ENCODE data around the gene XRCC3.

Gene XRCC3

GRCh38 chr14:103755060-103755459, 39.8 kb upstream of the XRCC3 start:
- DNase-seq (ENCODE audit: low read depth), result no peak
- TF ChIP-seq CTCF (IDR thresholded peaks at IDR 0.05; ENCODE audit: low read depth, low read length) (no peak), MAX (IDR thresholded peaks at IDR 0.05; ENCODE audit: low read depth, low read length) (no peak), POLR2A (IDR thresholded peaks at IDR 0.05; ENCODE audit: extremely low read depth, insufficient read length) (no peak), MYC (IDR thresholded peaks at IDR 0.05; ENCODE audit: low read depth, low read length) (no peak)
- no peak overlapping the region for H3K4me3 ChIP-seq (ENCODE audit: low read depth, low read length)

DNA sequence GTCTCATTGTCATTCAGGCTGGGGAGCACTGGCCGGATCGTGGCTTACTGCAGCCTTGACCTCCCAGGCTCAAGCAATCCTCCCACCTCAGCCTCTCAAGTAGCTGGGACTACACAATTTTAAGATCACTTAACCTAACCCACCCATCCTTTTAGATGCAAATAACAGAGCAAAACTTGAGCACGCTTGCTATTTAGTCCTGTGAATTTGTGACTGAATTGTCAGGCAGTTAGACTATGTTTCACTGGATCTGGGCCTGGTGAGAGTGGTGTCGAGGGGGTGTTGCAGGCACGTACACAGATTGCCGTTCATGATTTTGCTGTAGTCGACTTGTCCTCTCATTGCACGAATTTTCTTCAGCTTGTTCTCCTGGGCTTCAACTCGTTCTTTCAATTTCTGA, 38.5 kb upstream of the XRCC3 start:
- no peak for TF ChIP-seq CTCF (IDR thresholded peaks at IDR 0.05; ENCODE audit: low read depth, low read length)
- no peak for TF ChIP-seq MAX (IDR thresholded peaks at IDR 0.05; ENCODE audit: low read depth, low read length)
- TF ChIP-seq MYC (IDR thresholded peaks at IDR 0.05; ENCODE audit: low read depth, low read length), result no peak
- TF ChIP-seq POLR2A (IDR thresholded peaks at IDR 0.05; ENCODE audit: extremely low read depth, insufficient read length), result no peak
- no peak for DNase-seq (ENCODE audit: low read depth)
- no peak overlapping the region for H3K4me3 ChIP-seq (ENCODE audit: low read depth, low read length)

DNA sequence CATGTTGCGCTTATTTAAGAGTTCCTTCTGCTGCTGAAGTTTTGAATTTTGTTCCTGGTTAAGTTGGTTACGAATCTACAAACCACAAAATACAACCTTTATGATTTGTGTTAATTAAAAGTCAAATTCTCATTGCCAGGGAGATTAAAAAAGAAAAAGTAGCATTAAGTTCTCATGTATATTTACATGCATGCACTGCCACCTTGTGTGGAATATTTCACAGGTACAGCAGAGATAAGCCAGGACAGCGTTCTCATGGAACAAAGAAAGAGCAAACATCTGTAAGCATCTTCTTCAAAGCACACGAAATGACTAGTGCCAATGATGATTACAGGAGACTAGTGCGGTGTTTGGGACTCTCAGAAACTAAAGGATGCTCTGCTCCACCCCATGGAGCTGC, 34.6 kb upstream of the XRCC3 start:
- DNase-seq (ENCODE audit: low read depth), result no peak
- H3K4me3 ChIP-seq (ENCODE audit: low read depth, low read length), result no peak overlapping the region
- TF ChIP-seq POLR2A (IDR thresholded peaks at IDR 0.05; ENCODE audit: extremely low read depth, insufficient read length) (no peak), CTCF (IDR thresholded peaks at IDR 0.05; ENCODE audit: low read depth, low read length) (no peak), MYC (IDR thresholded peaks at IDR 0.05; ENCODE audit: low read depth, low read length) (no peak), MAX (IDR thresholded peaks at IDR 0.05; ENCODE audit: low read depth, low read length) (no peak)

GRCh38 chr14:103749452-103749851, 34.2 kb upstream of the XRCC3 start:
- TF ChIP-seq MAX (IDR thresholded peaks at IDR 0.05; ENCODE audit: low read depth, low read length), result no peak
- no peak for TF ChIP-seq MYC (IDR thresholded peaks at IDR 0.05; ENCODE audit: low read depth, low read length)
- TF ChIP-seq POLR2A (IDR thresholded peaks at IDR 0.05; ENCODE audit: extremely low read depth, insufficient read length), result no peak
- TF ChIP-seq CTCF (IDR thresholded peaks at IDR 0.05; ENCODE audit: low read depth, low read length), result no peak
- H3K4me3 ChIP-seq (ENCODE audit: low read depth, low read length), result no peak overlapping the region
- DNase-seq (ENCODE audit: low read depth), result no peak

DNA sequence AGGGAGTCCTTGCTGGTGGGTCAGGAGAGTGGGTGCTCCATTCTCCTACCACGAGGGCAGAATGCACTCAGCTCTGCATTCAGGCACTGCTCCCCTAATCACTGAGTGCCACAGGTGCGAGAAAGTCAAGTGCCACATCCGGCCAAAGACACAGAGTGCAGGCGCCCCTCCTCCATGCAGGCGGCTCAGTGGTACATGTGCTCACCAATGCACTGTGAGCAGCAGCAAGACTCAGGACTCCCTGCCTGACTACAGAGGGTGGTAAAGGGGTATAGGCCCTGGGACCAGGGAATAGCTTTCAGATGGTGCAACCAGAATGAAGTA, 33.2 kb upstream of the XRCC3 start:
- TF ChIP-seq CTCF (IDR thresholded peaks at IDR 0.05; ENCODE audit: low read depth, low read length), result no peak
- no peak for TF ChIP-seq POLR2A (IDR thresholded peaks at IDR 0.05; ENCODE audit: extremely low read depth, insufficient read length)
- TF ChIP-seq MYC (IDR thresholded peaks at IDR 0.05; ENCODE audit: low read depth, low read length), result no peak
- TF ChIP-seq MAX (IDR thresholded peaks at IDR 0.05; ENCODE audit: low read depth, low read length), result no peak
- H3K4me3 ChIP-seq (ENCODE audit: low read depth, low read length), result no peak overlapping the region
- DNase-seq (ENCODE audit: low read depth), result no peak

DNA sequence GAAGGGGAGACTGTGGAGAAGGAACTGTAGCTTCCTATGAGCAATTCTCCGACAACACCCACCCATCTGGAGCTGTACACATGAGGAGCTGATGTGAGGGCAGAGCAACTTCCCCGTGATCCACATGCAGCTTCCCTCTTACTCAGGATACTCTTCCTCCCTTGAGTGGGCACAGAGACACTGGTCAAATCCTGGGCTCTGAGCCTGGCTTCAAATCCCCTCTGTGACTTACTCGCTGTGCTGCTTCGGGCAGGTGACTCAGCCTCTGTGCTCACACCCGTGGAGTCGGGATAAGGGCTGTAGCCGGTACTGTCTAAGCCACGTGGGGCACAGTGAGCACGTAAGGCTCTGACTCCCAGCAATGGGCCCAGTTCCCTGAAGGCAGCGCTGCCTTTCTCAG, 31.4 kb upstream of the XRCC3 start:
- no peak overlapping the region for H3K4me3 ChIP-seq (ENCODE audit: low read depth, low read length)
- DNase-seq (ENCODE audit: low read depth), result no peak
- no peak for TF ChIP-seq MYC (IDR thresholded peaks at IDR 0.05; ENCODE audit: low read depth, low read length)
- TF ChIP-seq MAX (IDR thresholded peaks at IDR 0.05; ENCODE audit: low read depth, low read length), result no peak
- TF ChIP-seq POLR2A (IDR thresholded peaks at IDR 0.05; ENCODE audit: extremely low read depth, insufficient read length), result no peak
- TF ChIP-seq CTCF (IDR thresholded peaks at IDR 0.05; ENCODE audit: low read depth, low read length), result no peak

All from NB4 (cell line).